TTC549 (cell line): Measurements from ENCODE around the gene RAC3.

Experiments used
- FAIRE-seq: peaks from 2 replicates; lab custom pipeline; 2012; peaks lifted over from hg19 to GRCh38; lab: Jason Lieb, UNC

The RAC3 gene

GRCh38 chr17:82077617-82078358, 46.3 kb downstream of the RAC3 start:
- FAIRE-seq = no peak

- no peak for FAIRE-seq
These were observed 47.0 kb downstream of the RAC3 start for GRCh38 chr17:82078433-82078832.

GRCh38 chr17:82079001-82079677, 47.7 kb downstream of the RAC3 start:
- no peak for FAIRE-seq

GRCh38 chr17:82080048-82080788, 48.7 kb downstream of the RAC3 start:
- no peak for FAIRE-seq

GRCh38 chr17:82080789-82081464, 49.4 kb downstream of the RAC3 start:
- no peak for FAIRE-seq

GRCh38 chr17:82081546-82081945, 50.1 kb downstream of the RAC3 start:
- no peak for FAIRE-seq

GRCh38 chr17:82081966-82082365, 50.5 kb downstream of the RAC3 start:
- FAIRE-seq = no peak

GRCh38 chr17:82082456-82082855, 51.0 kb downstream of the RAC3 start:
- no peak for FAIRE-seq

- no peak for FAIRE-seq
These were observed 51.5 kb downstream of the RAC3 start for GRCh38 chr17:82083009-82083408.
